ENCODE measurements around the gene GTPBP6. TPM values are rescaled to one million over a fixed set of nuclear protein-coding genes. Genes with fewer than 3 reads are reported as not detected.

Gene GTPBP6, protein sequence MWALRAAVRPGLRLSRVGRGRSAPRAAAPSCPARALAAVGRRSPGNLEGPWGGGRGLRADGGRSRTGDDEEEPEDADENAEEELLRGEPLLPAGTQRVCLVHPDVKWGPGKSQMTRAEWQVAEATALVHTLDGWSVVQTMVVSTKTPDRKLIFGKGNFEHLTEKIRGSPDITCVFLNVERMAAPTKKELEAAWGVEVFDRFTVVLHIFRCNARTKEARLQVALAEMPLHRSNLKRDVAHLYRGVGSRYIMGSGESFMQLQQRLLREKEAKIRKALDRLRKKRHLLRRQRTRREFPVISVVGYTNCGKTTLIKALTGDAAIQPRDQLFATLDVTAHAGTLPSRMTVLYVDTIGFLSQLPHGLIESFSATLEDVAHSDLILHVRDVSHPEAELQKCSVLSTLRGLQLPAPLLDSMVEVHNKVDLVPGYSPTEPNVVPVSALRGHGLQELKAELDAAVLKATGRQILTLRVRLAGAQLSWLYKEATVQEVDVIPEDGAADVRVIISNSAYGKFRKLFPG
- total RNA-seq = 46.7 and 47.7 TPM in 2 replicates

- intact Hi-C loops (cut with micrococcal nuclease) = loop anchor here (1.0 to 5.0 kb wide), 8 partner anchors 36 to 1273 kb away; partner anchors contain the start of genes AKAP17A and P2RY8
Observed at GRCh38 chrX:318739-319578, at the start of gene GTPBP6. Gene GTPBP6, minus strand, starts transcription at chrX:318796. Its CDS starts 9 bp downstream, at chrX:318787.

- intact Hi-C loops (cut with micrococcal nuclease) = no loop called here
Observed at GRCh38 chrX:367866-368265, 49.3 kb upstream of the GTPBP6 start.

GRCh38 chrX:367349-367748, 48.8 kb upstream of the GTPBP6 start:
- intact Hi-C loops (cut with micrococcal nuclease) = no loop called here

DNA sequence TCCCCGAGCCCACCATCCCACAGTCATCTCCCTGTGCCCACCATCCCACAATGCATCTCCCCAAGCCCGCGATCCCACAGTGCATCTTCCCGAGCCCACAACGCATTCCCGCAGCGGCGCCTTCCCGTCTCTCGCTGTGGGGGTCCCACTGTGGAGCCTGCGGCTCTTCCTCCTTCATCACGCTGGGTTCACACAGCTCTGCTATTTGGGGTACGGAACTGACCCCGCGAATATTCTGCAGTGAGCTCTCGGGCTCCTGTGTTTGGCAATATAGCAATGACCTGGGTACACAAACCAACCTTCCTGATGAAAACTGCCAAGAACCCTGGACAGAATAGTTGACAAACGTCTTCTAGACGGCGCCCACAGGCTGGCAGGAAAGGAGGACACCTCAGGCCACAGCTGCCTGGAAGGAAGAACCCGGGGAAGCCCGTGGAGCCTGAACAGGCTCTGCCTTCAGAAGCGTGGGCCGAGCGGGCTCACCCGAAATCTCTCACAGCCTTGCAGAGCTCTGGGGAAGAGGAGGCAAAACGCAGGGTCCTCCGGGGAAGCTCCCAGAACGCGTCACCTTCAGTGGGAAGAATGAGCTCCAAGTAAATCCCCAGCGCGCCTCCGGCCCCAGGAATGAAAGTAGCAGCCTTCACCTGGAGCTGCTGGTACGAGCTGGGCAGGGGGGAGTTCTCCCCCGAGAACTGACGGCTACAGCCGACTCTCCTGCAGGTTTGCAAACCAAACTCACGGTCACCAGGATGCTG, 45.2 kb upstream of the GTPBP6 start:
- intact Hi-C loops (cut with micrococcal nuclease) = no loop called here

- intact Hi-C loops (cut with micrococcal nuclease) = no loop called here
Observed at GRCh38 chrX:362937-363620, 44.5 kb upstream of the GTPBP6 start.

DNA sequence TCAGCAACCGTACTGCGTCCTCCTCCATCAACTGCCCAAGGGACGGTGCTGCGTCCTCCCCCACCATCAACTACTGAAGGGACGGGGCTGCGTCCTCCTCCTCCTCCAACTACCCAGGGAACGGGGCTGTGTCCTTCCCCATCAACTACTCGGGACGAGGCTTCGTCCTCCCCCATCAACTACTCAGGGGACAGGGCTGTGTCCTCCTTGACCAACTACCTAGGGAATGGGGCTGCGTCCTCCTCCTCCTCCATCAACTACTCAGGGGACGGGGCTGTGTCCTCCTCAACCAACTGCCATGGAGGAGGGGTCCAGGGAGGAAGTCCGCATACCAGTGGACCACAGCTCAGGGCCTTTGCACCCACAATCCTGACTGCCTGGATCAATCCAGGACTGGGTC, 43.8 kb upstream of the GTPBP6 start:
- intact Hi-C loops (cut with micrococcal nuclease) = no loop called here

DNA sequence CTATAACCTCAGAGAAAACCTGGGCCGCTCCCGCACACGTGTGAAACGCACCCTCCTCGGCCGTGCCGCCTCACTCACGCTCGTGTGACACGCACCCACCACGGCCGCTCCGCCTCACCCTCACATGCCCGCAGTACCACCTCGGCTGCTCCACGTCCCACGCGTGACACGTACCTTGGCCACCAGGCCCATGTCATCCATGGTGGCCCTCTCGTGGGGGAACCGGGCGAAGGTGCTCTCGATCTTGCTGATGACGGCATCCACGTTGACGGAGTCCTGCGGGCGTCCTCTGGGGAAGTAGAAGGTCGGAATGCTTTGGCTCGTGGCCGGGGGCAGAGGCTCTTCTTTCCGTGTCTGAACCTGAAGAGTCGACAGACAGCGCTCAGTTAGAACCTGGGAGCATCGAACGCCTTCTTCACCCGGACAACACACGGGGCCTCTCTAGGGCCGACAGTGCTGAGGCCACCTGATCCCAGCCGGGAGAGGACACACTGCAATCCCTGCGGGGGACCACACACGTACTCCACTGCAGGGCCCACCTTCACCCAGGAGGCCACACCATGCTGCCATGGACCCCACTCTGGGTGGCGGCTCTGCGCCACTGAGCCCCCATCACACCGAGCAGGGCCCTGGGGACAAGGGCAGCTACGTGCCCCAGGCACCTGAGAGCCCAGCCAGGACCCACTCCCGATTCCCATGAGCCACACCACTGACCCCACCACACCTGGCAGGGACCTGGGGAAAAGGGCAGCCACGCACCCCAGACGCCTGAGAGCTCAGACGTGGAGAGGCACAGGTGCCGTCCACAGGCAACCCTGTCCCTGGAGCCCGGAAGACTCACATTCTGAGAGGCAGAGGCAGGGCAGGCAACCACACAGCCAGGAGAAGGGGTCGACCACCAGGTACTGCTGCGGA, 42.9 kb upstream of the GTPBP6 start:
- intact Hi-C loops (cut with micrococcal nuclease) = no loop called here

- intact Hi-C loops (cut with micrococcal nuclease) = no loop called here
Observed at GRCh38 chrX:360496-361150, 42.0 kb upstream of the GTPBP6 start.

DNA sequence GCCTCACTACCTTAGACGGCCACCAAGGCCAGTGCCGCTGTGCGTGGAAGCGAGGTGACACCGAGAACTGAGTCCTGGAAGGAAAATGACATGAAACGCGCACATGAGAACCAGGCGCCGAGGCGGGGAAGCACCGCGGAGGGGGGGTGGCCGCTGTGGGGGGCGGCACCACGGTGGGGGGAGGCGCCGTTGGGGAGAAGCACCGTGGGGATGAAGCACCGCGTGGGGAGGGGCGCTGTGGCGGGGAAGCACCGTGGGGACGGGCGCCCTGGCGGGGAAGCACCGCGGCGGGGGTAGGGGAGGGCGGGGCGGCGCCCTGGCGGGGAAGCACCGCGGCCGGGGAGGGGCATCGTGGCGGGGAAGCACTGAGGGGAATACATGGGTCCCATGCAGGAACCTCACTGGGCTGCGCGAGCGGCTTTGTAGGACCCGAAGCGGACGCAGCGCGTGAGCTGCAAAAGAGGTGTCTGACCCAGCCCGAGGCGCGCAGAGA, 40.1 kb upstream of the GTPBP6 start:
- intact Hi-C loops (cut with micrococcal nuclease) = no loop called here

DNA sequence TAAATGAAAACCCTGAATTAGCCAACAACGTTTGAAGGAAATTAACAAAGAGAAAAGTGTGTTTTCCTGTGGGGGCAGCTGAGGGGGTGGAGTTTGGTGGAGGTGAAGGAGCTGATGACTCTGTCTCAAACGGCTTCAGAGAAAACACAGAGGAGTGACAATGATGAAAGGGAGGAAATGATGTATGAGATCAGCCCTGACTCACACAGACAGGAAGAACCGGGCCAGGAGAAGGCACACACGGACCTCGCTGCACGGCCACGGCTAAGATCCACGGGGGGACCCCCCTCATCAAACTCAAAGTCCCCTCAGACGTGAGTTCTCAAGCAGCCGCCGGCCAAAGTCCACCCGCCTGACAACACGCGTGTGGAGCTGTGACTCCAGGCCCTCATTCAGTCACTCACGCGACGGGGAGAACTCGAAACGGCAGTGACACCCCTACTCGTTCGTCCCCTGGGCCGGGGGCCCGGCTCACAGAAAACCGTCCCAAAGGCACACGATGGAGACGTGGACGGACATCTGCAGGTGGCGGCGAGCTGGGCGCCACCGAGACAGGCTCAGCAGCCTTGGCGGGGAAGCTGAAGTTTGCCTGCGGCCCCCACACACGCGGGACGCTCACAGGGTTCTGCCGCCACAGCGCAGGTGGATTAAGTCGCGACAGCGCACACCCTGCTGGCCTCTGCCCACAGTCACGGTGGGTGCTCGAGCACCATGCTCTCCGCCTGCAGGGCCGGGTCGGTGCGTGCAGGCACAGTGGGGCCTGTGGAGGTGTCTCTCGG, 39.3 kb upstream of the GTPBP6 start:
- intact Hi-C loops (cut with micrococcal nuclease) = loop anchor here (1.0 to 2.0 kb wide), 4 partner anchors 21 to 75 kb away; partner anchors contain the start of gene GTPBP6

DNA sequence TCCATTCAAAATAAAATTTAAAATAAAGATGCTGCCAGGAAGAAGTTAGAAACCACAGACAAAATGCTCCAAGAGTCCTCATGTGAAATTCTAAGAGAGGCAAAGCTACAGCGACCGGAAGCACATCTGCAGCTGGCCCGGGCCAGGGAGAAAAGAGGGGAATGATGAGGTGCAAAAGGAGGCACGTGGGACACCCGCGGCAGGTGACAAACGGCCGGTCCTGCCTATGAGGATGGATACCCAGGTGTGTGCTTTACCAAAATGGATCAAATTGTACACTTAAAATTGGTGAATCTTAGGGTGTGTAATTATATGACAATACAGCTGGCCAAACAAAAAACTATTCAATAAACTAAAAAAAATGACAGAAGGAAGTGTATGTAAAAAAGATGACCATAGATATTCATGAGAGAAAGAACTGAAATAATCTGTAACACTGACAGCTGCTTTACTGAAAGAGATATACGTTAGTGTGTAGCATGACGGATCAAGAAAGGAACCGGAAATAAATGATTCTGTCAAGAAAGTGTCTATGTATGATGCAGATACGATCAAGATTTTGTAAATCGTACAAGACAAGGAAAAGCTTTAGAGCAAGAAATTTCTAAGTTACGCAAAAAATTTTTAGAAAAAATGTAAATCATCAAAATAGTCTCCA, 38.6 kb upstream of the GTPBP6 start:
- intact Hi-C loops (cut with micrococcal nuclease) = loop anchor here (1.0 to 2.0 kb wide), 4 partner anchors 22 to 74 kb away; partner anchors contain the start of gene GTPBP6

GRCh38 chrX:356385-357034, 37.9 kb upstream of the GTPBP6 start:
- intact Hi-C loops (cut with micrococcal nuclease) = loop anchor here (1.0 to 2.0 kb wide), 4 partner anchors 22 to 73 kb away; partner anchors contain the start of gene GTPBP6

GRCh38 chrX:355329-356050, 36.9 kb upstream of the GTPBP6 start:
- intact Hi-C loops (cut with micrococcal nuclease) = loop anchor here (2.0 kb wide), 1 partner anchor 23 kb away; no protein-coding TSS in a partner anchor

DNA sequence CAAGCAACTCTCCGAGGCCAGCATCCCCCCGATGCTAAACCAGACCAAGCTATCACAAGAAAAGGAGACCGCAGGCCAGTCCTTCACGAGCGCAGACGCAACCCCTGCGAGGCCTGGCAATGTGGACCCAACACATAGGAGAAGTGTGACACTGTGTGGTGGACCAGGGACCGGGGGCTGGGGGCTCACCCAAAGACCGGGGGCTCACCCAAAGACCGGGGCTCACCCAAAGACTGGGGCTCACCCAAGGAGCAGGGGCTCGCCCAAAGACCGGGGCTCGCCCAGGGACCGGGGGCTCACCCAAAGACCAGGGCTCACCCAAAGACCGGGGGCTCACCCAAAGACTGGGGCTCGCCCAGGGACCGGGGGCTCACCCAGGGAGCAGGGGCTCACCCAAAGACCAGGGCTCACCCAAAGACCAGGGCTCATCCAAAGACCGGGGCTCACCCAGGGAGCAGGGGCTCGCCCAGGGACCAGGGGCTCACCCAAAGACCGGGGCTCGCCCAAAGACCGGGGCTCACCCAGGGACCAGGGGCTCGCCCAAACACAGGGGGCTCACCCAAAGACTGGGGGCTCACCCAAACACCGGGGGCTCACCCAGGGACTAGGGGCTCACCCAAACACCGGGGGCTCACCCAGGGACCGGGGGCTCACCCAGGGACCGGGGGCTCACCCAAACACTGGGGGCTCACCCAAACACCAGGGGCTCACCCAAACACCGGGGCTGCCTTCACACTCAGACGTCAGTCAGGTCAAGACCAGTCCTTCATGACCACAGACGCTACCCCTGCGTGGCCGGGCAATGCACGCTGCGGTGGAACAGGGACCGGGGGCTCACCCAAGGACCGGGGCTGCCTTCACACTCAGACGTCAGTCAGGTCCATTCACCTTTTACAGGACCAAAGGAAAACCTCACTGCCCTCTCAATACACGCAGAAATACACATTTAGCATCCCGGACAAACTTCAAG, 35.3 kb upstream of the GTPBP6 start:
- intact Hi-C loops (cut with micrococcal nuclease) = no loop called here

Data from T-helper 1 cell treated with Interleukin-12 subunit alpha and Interleukin-12 subunit beta and Interleukin-4 antibody, amounts not matched to agents 30 ng/mL and 1 ng/mL, for 36 hours (primary cell).